ENCODE data around the gene TPGS2.
"Not testable (repeated sequence)": the region's sequence is repeated elsewhere in the genome, so short reads cannot be mapped to it uniquely, and the experiment has no call there.

TPGS2 gene

GRCh38 chr18:36769172-36769571 is 59.6 kb downstream of the TPGS2 start:
- no peak for TF ChIP-seq CTCF (IDR thresholded peaks at IDR 0.05; ENCODE audit: low read depth, low read length)
- no peak for DNase-seq (ENCODE audit: extremely low read depth, low read depth)

GRCh38 chr18:36766836-36767235 is 62.0 kb downstream of the TPGS2 start:
- DNase-seq (ENCODE audit: extremely low read depth, low read depth), result no peak
- no peak for TF ChIP-seq CTCF (IDR thresholded peaks at IDR 0.05; ENCODE audit: low read depth, low read length)

GRCh38 chr18:36762965-36763364 is 65.8 kb downstream of the TPGS2 start:
- DNase-seq (ENCODE audit: extremely low read depth, low read depth), result not testable (repeated sequence)

GRCh38 chr18:36762074-36762473 is 66.7 kb downstream of the TPGS2 start:
- TF ChIP-seq CTCF (IDR thresholded peaks at IDR 0.05; ENCODE audit: low read depth, low read length), result no peak
- no peak for DNase-seq (ENCODE audit: extremely low read depth, low read depth)

GRCh38 chr18:36761186-36761698 is 67.6 kb downstream of the TPGS2 start:
- TF ChIP-seq CTCF (IDR thresholded peaks at IDR 0.05; ENCODE audit: low read depth, low read length), result no peak
- no peak for DNase-seq (ENCODE audit: extremely low read depth, low read depth)

- TF ChIP-seq CTCF (IDR thresholded peaks at IDR 0.05; ENCODE audit: low read depth, low read length), result no peak
- DNase-seq (ENCODE audit: extremely low read depth, low read depth), result no peak
These were observed 68.2 kb downstream of the TPGS2 start for GRCh38 chr18:36760598-36760997.

GRCh38 chr18:36759167-36759776 is 69.5 kb downstream of the TPGS2 start:
- no peak for TF ChIP-seq CTCF (IDR thresholded peaks at IDR 0.05; ENCODE audit: low read depth, low read length)
- DNase-seq (ENCODE audit: extremely low read depth, low read depth), result no peak

- no peak for TF ChIP-seq CTCF (IDR thresholded peaks at IDR 0.05; ENCODE audit: low read depth, low read length)
- DNase-seq (ENCODE audit: extremely low read depth, low read depth), result no peak
These were observed 70.2 kb downstream of the TPGS2 start for GRCh38 chr18:36758623-36759022.

Measured in AG09319 (cell line).